GM12892 (cell line): ENCODE data around the gene OR14A16.

Experiments
- POLR2A ChIP-seq: IDR thresholded peaks from 2 replicates; pipeline ENCODE4 v1.6.1; 2011; ENCODE audit warnings: low read depth, low read length, control low read depth
- POLR2AphosphoS5 ChIP-seq: IDR thresholded peaks from 2 replicates; pipeline ENCODE4 v1.6.1; 2011; ENCODE audit warnings: low read depth, low read length, control low read depth
- TAF1 ChIP-seq: IDR thresholded peaks from 2 replicates; pipeline ENCODE4 v1.6.1; 2011; ENCODE audit warnings: low read depth, mild to moderate bottlenecking, control low read depth, low read length, borderline replicate concordance

GRCh38 chr1:247822060-247822459 lies 1.9 kb downstream of the OR14A16 start:
- TF ChIP-seq POLR2A (no peak), POLR2AphosphoS5 (no peak), TAF1 (no peak)
